ENCODE results near the gene TMEM108.

The TMEM108 gene

DNA sequence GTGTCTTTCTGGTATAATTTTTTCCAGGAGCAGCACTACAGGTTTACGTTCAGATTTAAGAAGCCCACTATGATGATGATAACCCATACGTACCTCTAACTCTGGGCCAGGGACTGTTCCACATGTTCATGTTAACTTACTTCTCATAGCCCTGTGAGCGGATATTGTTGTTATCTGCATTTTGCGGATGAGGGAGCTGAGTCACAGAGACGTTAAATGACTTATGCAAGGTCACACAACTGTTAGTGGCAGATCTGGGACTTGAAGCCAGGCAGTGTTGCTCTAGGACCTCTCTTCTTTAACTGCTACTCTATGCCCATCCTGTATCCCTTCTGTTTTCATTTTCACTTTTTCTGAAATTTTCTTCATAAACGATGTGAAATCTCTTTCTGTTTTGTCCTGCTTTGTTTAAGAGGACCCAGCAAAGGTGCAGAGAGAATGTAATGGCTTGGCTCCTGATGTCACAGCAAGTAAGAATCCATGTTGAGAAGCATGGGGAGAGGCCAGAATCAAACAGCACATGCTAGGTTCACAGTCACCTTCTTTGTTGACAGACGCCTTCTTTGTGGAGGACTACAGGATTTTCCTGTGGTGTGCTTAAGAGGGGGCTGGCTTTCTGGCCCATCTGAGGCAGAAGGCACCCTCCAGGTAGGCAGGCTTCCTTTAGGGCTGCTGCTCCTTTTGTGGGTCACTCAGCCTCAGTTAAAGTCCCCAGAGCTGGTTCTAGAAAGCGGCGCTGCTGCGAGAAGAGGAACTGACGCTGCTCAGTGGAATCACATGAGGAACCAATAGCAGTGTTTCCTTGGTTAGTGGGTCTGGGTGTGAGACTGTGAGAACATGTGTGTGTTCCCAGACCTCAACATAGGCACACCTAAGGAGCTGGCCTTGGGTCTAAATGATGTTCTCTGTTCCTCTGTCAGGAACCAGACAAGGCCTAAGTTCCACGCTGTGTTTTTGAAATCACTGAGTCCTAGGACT, 121.6 kb downstream of the TMEM108 start:
- TF ChIP-seq, protein P1, sequence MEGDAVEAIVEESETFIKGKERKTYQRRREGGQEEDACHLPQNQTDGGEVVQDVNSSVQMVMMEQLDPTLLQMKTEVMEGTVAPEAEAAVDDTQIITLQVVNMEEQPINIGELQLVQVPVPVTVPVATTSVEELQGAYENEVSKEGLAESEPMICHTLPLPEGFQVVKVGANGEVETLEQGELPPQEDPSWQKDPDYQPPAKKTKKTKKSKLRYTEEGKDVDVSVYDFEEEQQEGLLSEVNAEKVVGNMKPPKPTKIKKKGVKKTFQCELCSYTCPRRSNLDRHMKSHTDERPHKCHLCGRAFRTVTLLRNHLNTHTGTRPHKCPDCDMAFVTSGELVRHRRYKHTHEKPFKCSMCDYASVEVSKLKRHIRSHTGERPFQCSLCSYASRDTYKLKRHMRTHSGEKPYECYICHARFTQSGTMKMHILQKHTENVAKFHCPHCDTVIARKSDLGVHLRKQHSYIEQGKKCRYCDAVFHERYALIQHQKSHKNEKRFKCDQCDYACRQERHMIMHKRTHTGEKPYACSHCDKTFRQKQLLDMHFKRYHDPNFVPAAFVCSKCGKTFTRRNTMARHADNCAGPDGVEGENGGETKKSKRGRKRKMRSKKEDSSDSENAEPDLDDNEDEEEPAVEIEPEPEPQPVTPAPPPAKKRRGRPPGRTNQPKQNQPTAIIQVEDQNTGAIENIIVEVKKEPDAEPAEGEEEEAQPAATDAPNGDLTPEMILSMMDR (IDR thresholded peaks at IDR 0.05; ENCODE audit: insufficient read depth, low read length, poor library complexity, severe bottlenecking): no peak
- DNase-seq (ENCODE audit: extremely low read depth, insufficient read length): peak; percentile 15
- Histone ChIP-seq H3K4me3 (replicated peaks; ENCODE audit: low read depth, low read length) (no peak overlapping the region), H3K27me3 (replicated peaks; ENCODE audit: control insufficient read depth, insufficient read depth, low read length) (no peaks in the 10 kb centered on the region), H3K36me3 (ENCODE audit: control insufficient read depth, insufficient read depth, low read length) (no peaks in the 10 kb centered on the region)

DNA sequence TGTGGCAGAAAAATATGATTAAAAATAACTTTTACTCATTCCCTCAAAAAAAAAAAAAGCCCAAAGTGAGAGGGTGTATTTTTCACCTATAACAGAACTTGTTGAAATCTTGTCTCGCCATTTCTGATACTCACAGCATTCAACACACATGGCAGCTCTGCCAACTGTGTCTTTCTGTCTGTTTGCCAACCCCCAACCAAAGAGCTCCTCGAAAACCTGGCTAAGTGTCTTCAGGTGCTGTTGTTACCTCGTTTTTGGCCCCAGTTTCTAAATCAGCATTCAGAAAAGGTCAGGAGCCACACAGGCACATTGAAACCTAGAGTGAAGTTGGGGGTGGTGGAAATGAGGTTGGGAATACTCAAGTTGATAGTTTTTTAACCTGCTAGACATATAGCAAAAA, 123.5 kb downstream of the TMEM108 start:
- Histone ChIP-seq H3K36me3 (ENCODE audit: control insufficient read depth, insufficient read depth, low read length) (no peaks in the 10 kb centered on the region), H3K4me3 (replicated peaks; ENCODE audit: low read depth, low read length) (no peak overlapping the region), H3K27me3 (replicated peaks; ENCODE audit: control insufficient read depth, insufficient read depth, low read length) (no peaks in the 10 kb centered on the region)
- TF ChIP-seq, protein P1 (IDR thresholded peaks at IDR 0.05; ENCODE audit: insufficient read depth, low read length, poor library complexity, severe bottlenecking): no peak
- no peak for DNase-seq (ENCODE audit: extremely low read depth, insufficient read length)

DNA sequence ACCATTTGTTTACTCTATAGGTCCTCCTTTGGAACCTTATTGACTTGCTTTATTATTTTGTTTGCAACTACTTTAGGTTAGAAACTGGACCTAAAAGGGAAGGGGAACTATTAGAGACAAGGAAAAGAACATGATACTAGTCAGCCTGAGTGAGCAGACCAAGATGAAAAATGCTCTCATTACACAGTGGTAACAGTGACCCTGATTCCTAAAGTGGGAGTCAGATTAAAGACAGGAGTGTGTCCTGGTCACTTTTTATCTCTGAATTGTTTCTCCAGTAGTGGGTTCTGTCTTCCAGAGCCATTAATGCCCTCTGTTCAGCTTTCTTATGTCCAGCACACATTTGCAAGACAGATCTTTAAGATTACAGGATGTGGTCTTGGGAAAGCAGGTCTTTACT, 124.1 kb downstream of the TMEM108 start:
- no peak for DNase-seq (ENCODE audit: extremely low read depth, insufficient read length)
- Histone ChIP-seq H3K4me3 (replicated peaks; ENCODE audit: low read depth, low read length) (no peak overlapping the region), H3K27me3 (replicated peaks; ENCODE audit: control insufficient read depth, insufficient read depth, low read length) (no peaks in the 10 kb centered on the region), H3K36me3 (ENCODE audit: control insufficient read depth, insufficient read depth, low read length) (no peaks in the 10 kb centered on the region)
- TF ChIP-seq, protein P1 (IDR thresholded peaks at IDR 0.05; ENCODE audit: insufficient read depth, low read length, poor library complexity, severe bottlenecking): no peak

DNA sequence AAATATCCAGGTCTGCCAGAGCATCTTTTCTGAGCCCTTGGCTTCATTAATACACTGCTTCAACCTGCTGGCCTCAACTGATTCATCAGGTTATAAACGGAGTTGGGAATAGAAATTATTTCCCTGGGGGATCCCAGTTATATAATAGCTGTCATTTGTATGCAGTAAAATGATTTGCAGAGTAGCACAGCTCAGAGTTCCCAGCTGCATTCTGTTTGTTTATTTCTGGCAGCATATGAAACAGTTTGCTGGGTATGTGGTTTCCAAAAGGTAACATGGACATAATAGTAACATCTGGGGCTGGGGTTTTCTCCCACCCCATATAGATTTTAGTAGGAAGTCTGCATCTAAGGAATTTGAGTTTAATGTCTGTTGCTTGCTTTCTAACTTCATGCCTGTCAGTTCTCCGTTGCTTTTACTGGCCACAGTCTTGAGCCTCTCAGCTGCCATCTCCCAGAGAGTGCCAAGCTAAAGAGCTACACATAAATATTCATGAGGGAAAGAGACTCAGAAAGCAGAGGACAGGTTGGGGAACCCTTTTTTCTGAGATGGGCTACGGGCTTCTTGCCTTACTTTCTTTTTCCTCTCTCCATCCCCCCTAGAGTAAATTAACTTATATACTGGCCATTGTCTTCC, 124.6 kb downstream of the TMEM108 start:
- H3K36me3 ChIP-seq (ENCODE audit: control insufficient read depth, insufficient read depth, low read length): no peaks in the 10 kb centered on the region
- no peaks in the 10 kb centered on the region for H3K27me3 ChIP-seq (replicated peaks; ENCODE audit: control insufficient read depth, insufficient read depth, low read length)
- no peak for DNase-seq (ENCODE audit: extremely low read depth, insufficient read length)
- TF ChIP-seq, protein P1 (IDR thresholded peaks at IDR 0.05; ENCODE audit: insufficient read depth, low read length, poor library complexity, severe bottlenecking): no peak
- no peak overlapping the region for H3K4me3 ChIP-seq (replicated peaks; ENCODE audit: low read depth, low read length)

DNA sequence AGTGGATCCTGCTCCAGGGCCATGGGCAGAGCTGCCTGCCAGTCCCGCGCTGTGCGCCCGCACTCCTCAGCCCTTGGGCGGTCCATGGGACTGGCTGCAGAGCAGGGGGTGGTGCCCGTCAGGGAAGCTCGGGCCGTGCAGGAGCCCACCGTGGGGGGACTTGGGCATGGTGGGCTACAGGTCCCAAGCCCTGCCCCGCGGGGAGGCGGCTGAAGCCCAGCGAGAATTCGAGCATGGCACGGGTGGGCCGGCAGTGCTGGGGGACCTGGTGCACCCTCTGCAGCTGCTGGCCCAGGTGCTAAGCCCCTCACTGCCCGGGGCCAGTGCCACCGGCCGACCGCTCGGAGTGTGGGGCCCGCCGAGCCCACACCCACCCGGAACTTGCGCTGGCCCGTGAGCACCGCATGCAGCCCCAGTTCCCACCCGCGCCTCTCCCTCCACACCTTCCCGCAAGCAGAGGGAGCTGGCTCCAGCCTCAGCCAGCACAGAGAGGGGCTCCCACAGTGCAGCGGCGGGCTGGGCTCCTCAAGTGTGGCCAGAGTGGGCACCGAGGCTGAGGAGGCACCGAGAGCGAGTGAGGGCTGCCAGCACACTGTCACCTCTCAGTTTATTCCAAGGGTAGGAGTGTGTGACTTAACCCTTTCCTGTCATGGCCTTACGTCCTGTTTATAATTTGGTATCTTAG, 129.3 kb downstream of the TMEM108 start:
- no peak for DNase-seq (ENCODE audit: extremely low read depth, insufficient read length)
- Histone ChIP-seq H3K36me3 (ENCODE audit: control insufficient read depth, insufficient read depth, low read length) (no peaks in the 10 kb centered on the region), H3K27me3 (replicated peaks; ENCODE audit: control insufficient read depth, insufficient read depth, low read length) (no peaks in the 10 kb centered on the region), H3K4me3 (replicated peaks; ENCODE audit: low read depth, low read length) (no peak overlapping the region)
- TF ChIP-seq, protein P1 (IDR thresholded peaks at IDR 0.05; ENCODE audit: insufficient read depth, low read length, poor library complexity, severe bottlenecking): no peak

Data from GM06990 (cell line).